Ishikawa (cell line): ENCODE measurements around the gene MIGA2.

Experiments used
- CEBPB ChIP-seq: IDR thresholded peaks from 2 replicates; pipeline ENCODE4 v1.6.1; 2012
- CREB1 ChIP-seq: IDR thresholded peaks from 2 replicates; pipeline ENCODE4 v1.6.1; 2012; ENCODE audit warnings: low read depth
- EGR1 ChIP-seq: IDR thresholded peaks from 2 replicates; pipeline ENCODE4 v1.6.1; 2012
- EP300 ChIP-seq: IDR thresholded peaks from 2 replicates; pipeline ENCODE4 v1.6.1; 2012; ENCODE audit warnings: borderline replicate concordance
- FOXM1 ChIP-seq: IDR thresholded peaks from 2 replicates; pipeline ENCODE4 v1.6.1; 2012; ENCODE audit warnings: low read depth, borderline replicate concordance
- NFIC ChIP-seq: IDR thresholded peaks from 2 replicates; pipeline ENCODE4 v1.6.1; 2012
- RAD21 ChIP-seq: IDR thresholded peaks from 2 replicates; pipeline ENCODE4 v1.6.1; 2012; ENCODE audit warnings: low read depth
- REST ChIP-seq: IDR thresholded peaks from 2 replicates; pipeline ENCODE4 v1.6.1; 2012; ENCODE audit warnings: low read depth, mild to moderate bottlenecking
- TAF1 ChIP-seq: IDR thresholded peaks from 2 replicates; pipeline ENCODE4 v1.6.1; 2012; ENCODE audit warnings: low read depth, mild to moderate bottlenecking
- TCF12 ChIP-seq: IDR thresholded peaks from 2 replicates; pipeline ENCODE4 v1.6.1; 2012; ENCODE audit warnings: low read depth
- TEAD4 ChIP-seq: IDR thresholded peaks from 2 replicates; pipeline ENCODE4 v1.6.1; 2012
- USF1 ChIP-seq: IDR thresholded peaks from 2 replicates; pipeline ENCODE4 v1.6.1; 2012
- YY1 ChIP-seq: IDR thresholded peaks from 2 replicates; pipeline ENCODE4 v1.6.1; 2012; ENCODE audit warnings: low read depth
- ZBTB7A ChIP-seq: IDR thresholded peaks from 2 replicates; pipeline ENCODE4 v1.6.1; 2012; ENCODE audit warnings: low read depth
- TF ChIP-seq, protein P1 (sequence below): IDR thresholded peaks from 2 replicates; pipeline ENCODE4 v1.6.1; 2012

The MIGA2 gene

GRCh38 chr9:129011761-129012181 is 24.7 kb upstream of the MIGA2 start:
- TF ChIP-seq REST (no peak), NFIC (no peak), TAF1 (no peak), FOXM1 (no peak), TCF12 (no peak), USF1 (no peak), EGR1 (no peak)
- TF ChIP-seq, protein P1, sequence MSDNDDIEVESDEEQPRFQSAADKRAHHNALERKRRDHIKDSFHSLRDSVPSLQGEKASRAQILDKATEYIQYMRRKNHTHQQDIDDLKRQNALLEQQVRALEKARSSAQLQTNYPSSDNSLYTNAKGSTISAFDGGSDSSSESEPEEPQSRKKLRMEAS, result no peak

- TF ChIP-seq TCF12 (no peak), ZBTB7A (no peak), REST (no peak), CEBPB (no peak), USF1 (no peak), NFIC (no peak), EGR1 (no peak), TAF1 (no peak), TEAD4 (no peak), YY1 (no peak), EP300 (no peak), RAD21 (no peak), CREB1 (no peak), FOXM1 (no peak)
- TF ChIP-seq, protein P1, result no peak
Observed at GRCh38 chr9:129012343-129012742, 24.1 kb upstream of the MIGA2 start.

DNA sequence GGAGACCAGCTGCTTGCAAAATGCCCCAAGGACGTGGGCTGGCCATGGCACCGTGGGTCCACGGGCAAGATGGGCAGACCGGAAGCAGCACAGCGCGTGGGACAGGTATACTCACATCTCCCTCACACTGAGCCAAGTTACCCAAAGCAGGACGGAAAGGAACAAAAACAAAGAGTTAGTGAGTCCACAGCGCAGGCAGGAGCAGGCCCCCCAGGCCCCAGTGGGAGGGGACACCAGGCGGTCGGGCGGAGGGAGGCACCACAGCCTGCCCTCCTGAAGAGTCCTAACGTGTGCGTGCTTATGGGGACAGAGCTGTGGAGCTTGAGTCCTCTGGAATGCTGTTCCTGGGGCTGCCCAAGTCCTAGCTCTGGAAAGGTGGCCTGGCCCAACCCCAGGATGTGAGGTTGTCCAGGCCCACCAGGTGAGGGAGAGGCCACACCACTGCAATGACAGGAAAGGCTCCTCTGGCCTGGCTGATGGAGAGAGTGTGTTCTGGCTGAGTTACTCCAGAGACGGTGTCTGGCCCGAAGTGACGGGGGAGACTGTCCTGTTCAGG is 23.5 kb upstream of the MIGA2 start:
- no peak for TF ChIP-seq YY1
- TF ChIP-seq USF1, result no peak
- TF ChIP-seq NFIC, result no peak
- no peak for TF ChIP-seq FOXM1
- no peak for TF ChIP-seq TCF12
- TF ChIP-seq EGR1, result no peak
- no peak for TF ChIP-seq RAD21
- TF ChIP-seq TAF1, result no peak

- no peak for TF ChIP-seq REST
- no peak for TF ChIP-seq TEAD4
Observed at GRCh38 chr9:129013674-129014073, 22.8 kb upstream of the MIGA2 start.

- no peak for TF ChIP-seq EGR1
- no peak for TF ChIP-seq CEBPB
- no peak for TF ChIP-seq TCF12
- TF ChIP-seq, protein P1, result no peak
- TF ChIP-seq TAF1, result no peak
- TF ChIP-seq RAD21, result no peak
- no peak for TF ChIP-seq NFIC
- TF ChIP-seq TEAD4, result no peak
- no peak for TF ChIP-seq YY1
- TF ChIP-seq FOXM1, result no peak
- no peak for TF ChIP-seq USF1
- TF ChIP-seq EP300, result no peak
- TF ChIP-seq CREB1, result no peak
- no peak for TF ChIP-seq ZBTB7A
- TF ChIP-seq REST, result no peak
Observed at GRCh38 chr9:129014124-129014523, 22.3 kb upstream of the MIGA2 start.
